MCF 10A (cell line): ENCODE measurements around the gene ALG1L2. TPM values are rescaled to one million over a fixed set of nuclear protein-coding genes. Genes with fewer than 3 reads are reported as not detected.
"Not testable (repeated sequence)": the region's sequence is repeated elsewhere in the genome, so short reads cannot be mapped to it uniquely, and the experiment has no call there.

ENCODE experiments used
- BruUV-seq: library from RNA; stranded (reverse); fragments of 400-500 nt; replicated peaks from 2 replicates; lab custom pipeline; 2021; lab: Mats Ljungman, UMichigan
- CTCF ChIA-PET: fragments of 300-600 bp; sonication (Branson Sonifier 250); formaldehyde crosslinking; extraction: SDS; loops from one replicate; lab custom pipeline; 2021; ENCODE audit warnings: antibody characterized with exemption, inconsistent platforms; lab: Yijun Ruan, JAX
- POLR2A ChIA-PET: fragments of 300-600, 350-650 bp; sonication (Branson Sonifier 250); formaldehyde crosslinking; extraction: SDS; loops from one replicate; lab custom pipeline; 2020; ENCODE audit warnings: antibody characterized with exemption, inconsistent platforms; lab: Yijun Ruan, JAX
- DNase-seq: peaks from one replicate; pipeline ENCODE4 v3.0.0-alpha.2; 2018; ENCODE audit not compliant: unreplicated experiment
- H3K27ac Mint-ChIP-seq: one replicate; pipeline ENCODE4 v1.8.0; 2022; ENCODE audit warnings: mild to moderate bottlenecking, low read depth, mixed read lengths; ENCODE audit not compliant: unreplicated experiment
- H3K27me3 Mint-ChIP-seq: one replicate; pipeline ENCODE4 v1.8.0; 2022; ENCODE audit warnings: mixed read lengths; ENCODE audit not compliant: insufficient read depth, unreplicated experiment
- H3K36me3 Mint-ChIP-seq: one replicate; pipeline ENCODE4 v1.8.0; 2022; ENCODE audit warnings: mild to moderate bottlenecking, moderate library complexity, mixed read lengths; ENCODE audit not compliant: insufficient read depth, unreplicated experiment
- H3K4me1 Mint-ChIP-seq: one replicate; pipeline ENCODE4 v1.8.0; 2022; ENCODE audit warnings: mixed read lengths; ENCODE audit not compliant: insufficient read depth, unreplicated experiment
- H3K4me3 Mint-ChIP-seq: one replicate; pipeline ENCODE4 v1.8.0; 2022; ENCODE audit warnings: mild to moderate bottlenecking, moderate library complexity, mixed read lengths; ENCODE audit not compliant: unreplicated experiment
- H3K9me3 Mint-ChIP-seq: one replicate; pipeline ENCODE4 v1.8.0; 2022; ENCODE audit warnings: mixed read lengths; ENCODE audit not compliant: unreplicated experiment
- intact Hi-C: fragments of 100-400 bp; cut with micrococcal nuclease; formaldehyde crosslinking; loops from 2 replicates; pipeline ENCODE4 v1.14.1; 2022
- total RNA-seq: library from RNA; stranded (reverse); gene quantifications from 2 replicates; pipeline ENCODE4 v1.2.3, GENCODE V29; 2022
- TF ChIP-seq, protein P1 (sequence below): fragments of 200-600 bp; IDR thresholded peaks from one replicate; pipeline ENCODE4 v1.8.0; 2022; ENCODE audit warnings: antibody characterized with exemption, mild to moderate bottlenecking; ENCODE audit not compliant: unreplicated experiment

The ALG1L2 gene
- total RNA-seq, 1 experiment from 2014 or later, result not detected

DNA sequence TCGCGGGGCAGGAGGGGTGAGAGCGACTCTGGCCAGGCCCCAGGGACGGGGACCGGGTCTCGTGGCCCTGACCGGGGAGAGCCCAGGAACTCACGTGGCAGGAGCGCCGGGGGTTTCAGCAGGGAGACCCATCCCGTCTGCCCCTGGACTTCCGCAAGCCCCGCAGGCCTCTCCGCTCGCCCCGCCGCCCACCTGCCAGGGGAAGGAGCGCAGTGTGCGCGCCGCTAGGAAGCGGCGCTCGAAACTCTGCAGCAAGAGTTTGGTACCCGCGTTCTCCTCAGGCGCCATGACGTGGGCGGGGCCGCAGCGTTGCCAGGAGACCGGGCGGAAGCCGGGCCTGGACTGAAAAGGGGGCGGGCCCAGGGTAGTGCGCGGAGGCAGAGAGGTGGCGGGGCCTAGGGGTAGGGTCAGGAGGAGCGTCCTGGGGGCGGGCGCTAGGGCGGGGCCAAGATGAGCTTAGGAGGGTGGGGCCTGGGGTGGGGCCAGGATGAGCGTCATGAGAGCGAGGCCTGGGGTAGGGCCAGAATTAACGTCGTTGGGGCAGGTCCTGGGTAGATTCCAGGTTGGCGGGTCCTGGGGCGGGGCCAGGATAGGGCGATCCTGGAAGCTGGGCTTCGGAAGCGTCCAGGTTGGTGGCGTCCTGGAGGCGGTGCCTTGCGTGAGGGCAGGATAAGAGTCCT lies 29.7 kb downstream of the ALG1L2 start:
- TF ChIP-seq, protein P1, sequence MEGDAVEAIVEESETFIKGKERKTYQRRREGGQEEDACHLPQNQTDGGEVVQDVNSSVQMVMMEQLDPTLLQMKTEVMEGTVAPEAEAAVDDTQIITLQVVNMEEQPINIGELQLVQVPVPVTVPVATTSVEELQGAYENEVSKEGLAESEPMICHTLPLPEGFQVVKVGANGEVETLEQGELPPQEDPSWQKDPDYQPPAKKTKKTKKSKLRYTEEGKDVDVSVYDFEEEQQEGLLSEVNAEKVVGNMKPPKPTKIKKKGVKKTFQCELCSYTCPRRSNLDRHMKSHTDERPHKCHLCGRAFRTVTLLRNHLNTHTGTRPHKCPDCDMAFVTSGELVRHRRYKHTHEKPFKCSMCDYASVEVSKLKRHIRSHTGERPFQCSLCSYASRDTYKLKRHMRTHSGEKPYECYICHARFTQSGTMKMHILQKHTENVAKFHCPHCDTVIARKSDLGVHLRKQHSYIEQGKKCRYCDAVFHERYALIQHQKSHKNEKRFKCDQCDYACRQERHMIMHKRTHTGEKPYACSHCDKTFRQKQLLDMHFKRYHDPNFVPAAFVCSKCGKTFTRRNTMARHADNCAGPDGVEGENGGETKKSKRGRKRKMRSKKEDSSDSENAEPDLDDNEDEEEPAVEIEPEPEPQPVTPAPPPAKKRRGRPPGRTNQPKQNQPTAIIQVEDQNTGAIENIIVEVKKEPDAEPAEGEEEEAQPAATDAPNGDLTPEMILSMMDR, result no peak
- intact Hi-C loops, result no loop called here
- peak overlapping the region; percentile 94 for H3K4me3 Mint-ChIP-seq
- peak; percentile 97 for DNase-seq
- CTCF ChIA-PET, result no interaction called here
- H3K9me3 Mint-ChIP-seq, result no peaks in the 10 kb centered on the region
- no TSS peak for BruUV-seq
- H3K27me3 Mint-ChIP-seq, result no peaks in the 10 kb centered on the region
- POLR2A ChIA-PET, result interaction anchor here (0.6 to 1.6 kb wide), 4 partner anchors 219 to 890 kb away, joined by 3 to 5 read pairs (median 4); a partner anchor contains a TSS
- H3K27ac Mint-ChIP-seq, result peak overlapping the region; percentile 90
- peaks cover 6% of the 10 kb centered on the region for H3K4me1 Mint-ChIP-seq
- no peaks in the 10 kb centered on the region for H3K36me3 Mint-ChIP-seq

DNA sequence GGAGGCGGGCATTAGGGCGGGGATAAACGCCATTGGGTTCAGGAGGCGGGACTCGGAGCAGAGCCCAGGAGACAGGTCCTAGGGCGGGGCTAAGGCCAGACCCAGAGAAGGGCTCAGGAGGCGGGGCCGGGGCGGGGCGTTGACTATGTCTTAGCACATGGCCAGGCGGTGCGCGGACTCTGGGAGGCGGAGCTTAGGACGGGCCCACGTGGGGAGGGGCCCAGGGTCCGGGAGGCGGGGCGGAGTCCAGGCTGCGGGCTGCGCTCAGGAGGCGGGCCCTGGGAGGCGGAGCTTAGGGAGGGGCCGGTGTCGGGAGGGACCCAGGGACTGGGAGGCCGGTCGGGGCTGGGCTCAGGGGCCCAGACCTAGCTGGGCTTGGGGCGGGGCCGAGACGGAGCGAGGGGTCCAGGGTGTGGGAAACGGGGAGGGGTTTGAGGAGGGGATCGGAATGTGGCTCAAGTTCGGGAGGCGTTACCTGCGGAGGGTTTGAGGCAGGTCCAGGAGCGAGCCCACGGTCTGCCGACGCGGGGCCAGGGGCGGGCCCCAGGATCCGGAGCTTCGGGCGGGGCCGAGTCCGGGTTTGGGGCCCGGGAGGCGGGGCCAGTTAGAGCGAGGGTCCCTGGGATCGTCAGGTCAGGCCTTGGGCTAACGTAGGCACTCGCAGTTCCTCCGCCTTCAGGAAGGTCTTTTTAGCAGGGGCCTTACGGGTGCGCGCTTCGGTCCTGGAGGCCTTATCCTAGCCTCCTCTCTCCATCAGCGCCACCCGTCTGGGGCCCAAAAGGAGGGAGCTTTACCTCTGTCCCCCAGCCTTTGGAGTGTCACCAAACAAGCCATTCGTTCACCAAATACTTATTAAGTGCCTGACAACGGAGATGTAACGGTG lies 30.5 kb downstream of the ALG1L2 start:
- ChIA-PET CTCF (interaction anchor here (0.7 kb wide), 1 partner anchor 446 kb away, joined by 3 read pairs; no protein-coding TSS in a partner anchor), POLR2A (interaction anchor here (0.6 to 1.6 kb wide), 4 partner anchors 220 to 891 kb away, joined by 3 to 5 read pairs (median 4); a partner anchor contains a TSS)
- H3K27me3 Mint-ChIP-seq, H3K36me3 Mint-ChIP-seq, H3K4me1 Mint-ChIP-seq, BruUV-seq, intact Hi-C loops, H3K9me3 Mint-ChIP-seq: not testable (repeated sequence)
- Mint-ChIP-seq H3K27ac (peak overlapping the region; percentile 39), H3K4me3 (peak overlapping the region; percentile 94)
- peak; percentile 91 for DNase-seq

DNA sequence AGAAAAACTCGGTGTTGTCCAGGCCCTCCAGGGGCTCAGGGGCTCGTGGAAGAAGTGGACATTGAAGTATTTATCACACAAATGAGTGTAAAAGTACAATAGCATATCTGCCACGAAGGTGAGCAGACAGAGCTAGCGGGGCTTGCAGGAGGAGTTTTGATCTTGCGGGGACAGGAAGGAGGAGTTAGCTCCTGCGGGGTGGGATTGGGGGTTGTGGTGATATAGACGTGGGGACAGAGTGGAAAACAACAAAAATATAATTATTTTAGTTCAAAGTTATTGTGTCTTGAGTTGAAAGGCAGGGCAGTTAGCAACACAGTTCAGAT lies 31.1 kb downstream of the ALG1L2 start:
- H3K27me3 Mint-ChIP-seq, DNase-seq, H3K9me3 Mint-ChIP-seq, BruUV-seq, POLR2A ChIA-PET, H3K36me3 Mint-ChIP-seq, intact Hi-C loops, H3K27ac Mint-ChIP-seq, H3K4me1 Mint-ChIP-seq: not testable (repeated sequence)
- CTCF ChIA-PET, result interaction anchor here (0.7 kb wide), 1 partner anchor 447 kb away, joined by 3 read pairs; no protein-coding TSS in a partner anchor
- H3K4me3 Mint-ChIP-seq, result peak overlapping the region; percentile 94

DNA sequence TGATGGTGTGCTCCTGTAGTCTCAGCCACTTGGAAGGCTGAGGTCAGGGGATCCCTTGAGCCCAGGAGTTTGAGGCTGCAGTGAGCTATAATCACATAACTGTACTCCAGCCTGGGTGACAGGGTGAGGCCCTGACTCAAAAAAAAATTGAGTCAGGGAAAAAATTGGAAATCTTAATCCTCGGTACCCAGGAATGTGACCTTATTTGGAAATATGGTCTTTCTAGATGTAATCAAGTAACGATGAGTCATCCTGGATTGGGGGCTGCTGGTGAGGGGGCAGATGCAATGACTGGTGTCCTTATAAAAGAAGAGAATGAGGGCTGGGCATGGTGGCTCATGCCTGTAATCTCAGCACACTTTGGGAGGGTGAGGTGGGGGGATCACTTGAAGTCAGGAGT lies 33.8 kb downstream of the ALG1L2 start:
- CTCF ChIA-PET, result interaction anchor here (0.6 kb wide), 1 partner anchor 555 kb away, joined by 3 read pairs; no protein-coding TSS in a partner anchor
- DNase-seq, intact Hi-C loops, H3K4me1 Mint-ChIP-seq, H3K36me3 Mint-ChIP-seq, H3K4me3 Mint-ChIP-seq, POLR2A ChIA-PET, H3K27ac Mint-ChIP-seq, H3K9me3 Mint-ChIP-seq, BruUV-seq: not testable (repeated sequence)
- peaks cover 24% of the 10 kb centered on the region for H3K27me3 Mint-ChIP-seq

DNA sequence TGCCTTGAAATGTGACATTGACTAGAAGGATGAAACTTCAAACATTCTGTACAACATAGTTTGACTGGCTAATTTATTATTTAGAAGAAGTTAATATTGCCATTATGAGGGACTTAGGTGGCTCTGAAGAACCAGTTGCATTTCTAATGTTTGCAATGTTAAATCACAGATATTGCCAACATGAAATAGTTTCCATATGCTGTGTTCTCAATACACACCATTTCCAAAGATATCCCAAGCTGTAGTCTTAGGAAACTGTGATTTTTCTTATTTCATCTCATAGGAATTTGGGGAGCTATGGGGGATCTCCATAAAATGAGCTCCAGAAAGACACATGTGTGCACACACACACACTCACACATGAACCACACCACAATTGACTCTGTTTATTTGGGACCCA lies 36.3 kb downstream of the ALG1L2 start:
- CTCF ChIA-PET, result no interaction called here

DNA sequence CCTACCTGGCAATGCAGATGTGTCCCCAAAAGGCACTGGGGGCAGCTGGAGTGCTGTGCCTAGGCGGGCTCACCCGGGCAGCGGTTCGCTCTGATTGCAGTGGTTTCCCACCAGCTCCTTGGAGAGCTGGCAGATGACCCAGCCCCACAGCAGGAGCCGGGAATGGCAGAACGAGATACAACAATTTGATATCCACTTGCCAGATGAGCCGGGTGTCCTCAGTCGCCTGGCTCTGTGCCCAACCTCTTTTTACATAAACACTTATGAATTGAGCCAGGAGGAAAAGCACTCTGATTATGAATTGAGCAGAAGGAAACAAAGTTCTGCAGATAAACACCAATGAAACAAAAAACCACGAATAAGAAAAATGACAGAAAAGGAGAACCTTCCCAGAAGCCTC lies 38.2 kb downstream of the ALG1L2 start:
- CTCF ChIA-PET, H3K4me3 Mint-ChIP-seq, H3K9me3 Mint-ChIP-seq, H3K27ac Mint-ChIP-seq, H3K4me1 Mint-ChIP-seq, intact Hi-C loops, DNase-seq, BruUV-seq, H3K36me3 Mint-ChIP-seq: not testable (repeated sequence)
- POLR2A ChIA-PET, result interaction anchor here (0.6 kb wide), 1 partner anchor 98 kb away, joined by 3 read pairs; no protein-coding TSS in a partner anchor
- H3K27me3 Mint-ChIP-seq, result peaks cover 65% of the 10 kb centered on the region

More for the DNA sequence above, 36.3 kb downstream of the ALG1L2 start:
- H3K27ac Mint-ChIP-seq, result no peak overlapping the region
- H3K36me3 Mint-ChIP-seq, result peaks cover 4% of the 10 kb centered on the region
- DNase-seq, result no peak
- peaks cover 46% of the 10 kb centered on the region for H3K27me3 Mint-ChIP-seq
- no peaks in the 10 kb centered on the region for H3K4me1 Mint-ChIP-seq
- intact Hi-C loops, result no loop called here
- BruUV-seq, result no TSS peak
- POLR2A ChIA-PET, result no interaction called here
- H3K4me3 Mint-ChIP-seq, result no peak overlapping the region
- TF ChIP-seq, protein P1, result no peak
- no peaks in the 10 kb centered on the region for H3K9me3 Mint-ChIP-seq

DNA sequence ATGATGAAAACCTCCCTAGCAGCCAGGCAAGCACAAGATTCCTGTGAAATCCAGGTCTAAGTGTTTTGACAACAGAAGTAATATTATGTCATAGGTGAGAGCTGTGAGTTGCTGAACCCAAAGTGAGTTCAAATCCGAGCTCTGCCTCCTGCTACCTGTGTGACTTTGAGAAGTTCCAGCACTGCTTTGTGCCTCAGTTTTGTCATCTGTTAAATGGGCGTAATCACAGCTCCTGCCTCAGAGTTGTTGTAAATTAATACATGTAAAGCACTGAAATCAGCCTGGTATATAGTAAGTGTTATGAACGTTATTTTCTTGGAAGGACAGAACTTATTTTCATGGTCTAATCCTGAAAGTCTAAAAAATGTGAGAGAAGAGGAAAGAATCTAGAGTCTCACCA lies 38.7 kb downstream of the ALG1L2 start:
- BruUV-seq, H3K36me3 Mint-ChIP-seq, H3K27ac Mint-ChIP-seq: not testable (repeated sequence)

More for the DNA sequence above, 38.7 kb downstream of the ALG1L2 start:
- H3K27me3 Mint-ChIP-seq, result peaks cover 69% of the 10 kb centered on the region
- CTCF ChIA-PET, H3K4me3 Mint-ChIP-seq, H3K4me1 Mint-ChIP-seq, intact Hi-C loops, H3K9me3 Mint-ChIP-seq, DNase-seq: not testable (repeated sequence)
- POLR2A ChIA-PET, result interaction anchor here (0.6 kb wide), 1 partner anchor 97 kb away, joined by 3 read pairs; no protein-coding TSS in a partner anchor
